PC-3 (cell line): ENCODE results near the gene GABRG3. TPM values are rescaled to one million over a fixed set of nuclear protein-coding genes. Genes with fewer than 3 reads are reported as not detected.
"Not testable (repeated sequence)": the region's sequence is repeated elsewhere in the genome, so short reads cannot be mapped to it uniquely, and the experiment has no call there.

Experiments
- ATAC-seq: fragments of 200-7000 bp; cut with Tn5 transposase; 2 replicates; pipeline ENCODE4 v1.9.1; 2020; ENCODE audit warnings: mild to moderate bottlenecking, moderate library complexity
- BruUV-seq: library from RNA; stranded (reverse); fragments of 400-500 nt; replicated peaks from 2 replicates; lab custom pipeline; 2021; lab: Mats Ljungman, UMichigan
- CTCF ChIA-PET: fragments of 300-600 bp; sonication (Branson Sonifier 250); formaldehyde crosslinking; loops from one replicate; lab custom pipeline; 2022; ENCODE audit warnings: antibody characterized with exemption; lab: Charles Lee
- POLR2A ChIA-PET: fragments of 300-600 bp; sonication (Branson Sonifier 250); formaldehyde crosslinking; loops from one replicate; lab custom pipeline; 2022; ENCODE audit warnings: antibody characterized with exemption; ENCODE audit not compliant: unreplicated experiment; lab: Charles Lee
- DNase-seq: peaks from one replicate; pipeline ENCODE4 v3.0.0-alpha.2; 2015
- H2AFZ ChIP-seq: fragments of 300-600 bp; sonication (generic); 2 replicates; pipeline ENCODE4 v1.6.0; 2016; ENCODE audit warnings: antibody characterized with exemption, low read length
- H3F3A ChIP-seq: fragments of 300-600 bp; sonication (generic); one replicate; pipeline ENCODE4 v1.6.0; 2017; ENCODE audit warnings: antibody characterized with exemption, low read length, control low read depth, mild to moderate bottlenecking; ENCODE audit not compliant: unreplicated experiment
- H3K27ac ChIP-seq: fragments of 300-600 bp; sonication (generic); 2 replicates; pipeline ENCODE4 v1.5.1; 2016; ENCODE audit warnings: mild to moderate bottlenecking, low read length
- H3K27me3 ChIP-seq: fragments of 300-600 bp; sonication (generic); 2 replicates; pipeline ENCODE4 v1.6.1; 2016; ENCODE audit warnings: low read length, mixed read lengths
- H3K36me3 ChIP-seq: fragments of 300-600 bp; sonication (generic); 2 replicates; pipeline ENCODE4 v1.6.1; 2016; ENCODE audit warnings: low read depth, mixed run types, low read length, mixed read lengths
- H3K4me1 ChIP-seq: fragments of 300-600 bp; sonication (generic); 2 replicates; pipeline ENCODE4 v1.5.1; 2016; ENCODE audit warnings: low read length; ENCODE audit not compliant: insufficient read depth
- H3K4me2 ChIP-seq: fragments of 300-600 bp; sonication (generic); 2 replicates; pipeline ENCODE4 v1.6.0; 2016; ENCODE audit warnings: low read length
- H3K4me3 ChIP-seq: fragments of 300-600 bp; sonication (generic); 2 replicates; pipeline ENCODE4 v1.5.1; 2016; ENCODE audit warnings: mild to moderate bottlenecking, low read length, mixed read lengths
- H3K79me2 ChIP-seq: fragments of 300-600 bp; sonication (generic); 2 replicates; pipeline ENCODE4 v1.6.1; 2017; ENCODE audit warnings: low read length, mixed read lengths
- H3K9ac ChIP-seq: fragments of 300-600 bp; sonication (generic); 2 replicates; pipeline ENCODE4 v1.6.0; 2016; ENCODE audit warnings: mild to moderate bottlenecking, low read length
- H3K9me2 ChIP-seq: fragments of 300-600 bp; sonication (generic); replicated peaks from 2 replicates; pipeline ENCODE4 v1.6.1; 2016; ENCODE audit warnings: mixed run types, low read length, mixed read lengths
- H3K9me3 ChIP-seq: fragments of 300-600 bp; sonication (generic); 2 replicates; pipeline ENCODE4 v1.6.1; 2016; ENCODE audit warnings: low read length, mixed read lengths
- H4K20me1 ChIP-seq: fragments of 300-600 bp; sonication (generic); 2 replicates; pipeline ENCODE4 v1.6.1; 2016; ENCODE audit warnings: low read length, mixed read lengths
- EZH2 ChIP-seq: fragments of 300-600 bp; sonication (generic); IDR thresholded peaks from one replicate; pipeline ENCODE4 v1.6.1; 2017; ENCODE audit warnings: antibody characterized with exemption, mild to moderate bottlenecking, low read length; ENCODE audit not compliant: unreplicated experiment
- EZH2phosphoT487 ChIP-seq: fragments of 300-600 bp; sonication (generic); IDR thresholded peaks from 2 replicates; pipeline ENCODE4 v1.6.1; 2018; ENCODE audit warnings: mild to moderate bottlenecking, antibody characterized with exemption, low read length, borderline replicate concordance
- intact Hi-C: fragments of 100-400 bp; cut with micrococcal nuclease; formaldehyde crosslinking; loops from 2 replicates; pipeline ENCODE4 v1.9.0; 2023
- total RNA-seq: library from RNA; depleted of rRNA; stranded (reverse); fragments of >200 nt; gene quantifications from 2 replicates; pipeline ENCODE4 v1.2.3, GENCODE V29; 2014
- TF ChIP-seq, protein P1 (sequence below): fragments of 300-600 bp; sonication (generic); conservative IDR thresholded peaks from 2 replicates; pipeline ENCODE4 v1.5.1; 2017; ENCODE audit warnings: antibody characterized with exemption, low read depth, mild to moderate bottlenecking, low read length

The GABRG3 gene
- total RNA-seq, 1 experiment from 2014 or later, result 0.11 TPM

- DNase-seq, result no peak
- TF ChIP-seq EZH2phosphoT487 (no peak), EZH2 (no peak)
- TF ChIP-seq, protein P1, sequence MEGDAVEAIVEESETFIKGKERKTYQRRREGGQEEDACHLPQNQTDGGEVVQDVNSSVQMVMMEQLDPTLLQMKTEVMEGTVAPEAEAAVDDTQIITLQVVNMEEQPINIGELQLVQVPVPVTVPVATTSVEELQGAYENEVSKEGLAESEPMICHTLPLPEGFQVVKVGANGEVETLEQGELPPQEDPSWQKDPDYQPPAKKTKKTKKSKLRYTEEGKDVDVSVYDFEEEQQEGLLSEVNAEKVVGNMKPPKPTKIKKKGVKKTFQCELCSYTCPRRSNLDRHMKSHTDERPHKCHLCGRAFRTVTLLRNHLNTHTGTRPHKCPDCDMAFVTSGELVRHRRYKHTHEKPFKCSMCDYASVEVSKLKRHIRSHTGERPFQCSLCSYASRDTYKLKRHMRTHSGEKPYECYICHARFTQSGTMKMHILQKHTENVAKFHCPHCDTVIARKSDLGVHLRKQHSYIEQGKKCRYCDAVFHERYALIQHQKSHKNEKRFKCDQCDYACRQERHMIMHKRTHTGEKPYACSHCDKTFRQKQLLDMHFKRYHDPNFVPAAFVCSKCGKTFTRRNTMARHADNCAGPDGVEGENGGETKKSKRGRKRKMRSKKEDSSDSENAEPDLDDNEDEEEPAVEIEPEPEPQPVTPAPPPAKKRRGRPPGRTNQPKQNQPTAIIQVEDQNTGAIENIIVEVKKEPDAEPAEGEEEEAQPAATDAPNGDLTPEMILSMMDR, result peak; percentile 30; the same call in 1 of the 2 replicates
- H3K79me2 ChIP-seq, result no peaks in the 10 kb centered on the region
- no peak for ATAC-seq
- ChIA-PET CTCF (no interaction called here), POLR2A (no interaction called here)
- no peaks in the 10 kb centered on the region for H3K9me2 ChIP-seq
- H3K36me3 ChIP-seq, result no peaks in the 10 kb centered on the region
- H3K9me3 ChIP-seq, result peaks cover 6% of the 10 kb centered on the region; the same call in 1 of the 2 replicates
- H3F3A ChIP-seq, result no peaks in the 10 kb centered on the region
- no TSS peak for BruUV-seq
- H3K27me3 ChIP-seq, result no peaks in the 10 kb centered on the region
- intact Hi-C loops, result no loop called here
- no peak overlapping the region for H3K4me3 ChIP-seq
- H4K20me1 ChIP-seq, result no peaks in the 10 kb centered on the region
- H3K27ac ChIP-seq, result no peak overlapping the region
- no peak overlapping the region for H2AFZ ChIP-seq
- H3K4me1 ChIP-seq, result no peaks in the 10 kb centered on the region
- no peak overlapping the region for H3K4me2 ChIP-seq
- no peak overlapping the region for H3K9ac ChIP-seq
Observed at GRCh38 chr15:26983822-26984221, 12.8 kb downstream of the GABRG3 start.

DNA sequence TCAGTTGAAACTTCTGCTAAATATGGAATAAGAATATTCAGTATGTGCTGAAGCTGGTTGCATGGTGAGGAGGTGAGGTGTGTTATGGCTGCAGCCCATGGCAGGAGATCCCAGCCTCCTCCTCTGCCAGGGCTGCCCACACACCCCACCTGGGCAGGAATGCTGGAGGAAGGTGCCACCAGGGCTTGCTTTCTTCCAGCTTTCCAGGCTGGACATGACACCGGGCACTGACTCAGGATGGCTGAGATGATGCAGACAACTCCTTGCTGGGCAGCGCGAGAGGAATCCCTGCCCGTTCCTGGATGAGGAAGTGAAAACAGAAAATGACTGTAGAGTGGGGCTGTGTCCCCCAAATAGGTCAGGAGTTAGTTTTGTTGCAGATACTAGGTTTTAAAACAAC is 14.1 kb downstream of the GABRG3 start:
- ChIA-PET POLR2A (no interaction called here), CTCF (no interaction called here)
- H3F3A ChIP-seq, result no peaks in the 10 kb centered on the region
- H3K4me3 ChIP-seq, result no peak overlapping the region
- peaks cover 9% of the 10 kb centered on the region; the same call in 1 of the 2 replicates for H3K9me3 ChIP-seq
- no peaks in the 10 kb centered on the region for H3K79me2 ChIP-seq
- no peaks in the 10 kb centered on the region for H3K36me3 ChIP-seq
- H2AFZ ChIP-seq, result no peak overlapping the region
- intact Hi-C loops, result no loop called here
- H3K4me2 ChIP-seq, result no peak overlapping the region
- TF ChIP-seq EZH2 (no peak), EZH2phosphoT487 (no peak)
- TF ChIP-seq, protein P1, result no peak
- H3K27me3 ChIP-seq, result no peaks in the 10 kb centered on the region
- H3K27ac ChIP-seq, result no peak overlapping the region
- no peaks in the 10 kb centered on the region for H3K9me2 ChIP-seq
- no peak overlapping the region for H3K9ac ChIP-seq
- H4K20me1 ChIP-seq, result no peaks in the 10 kb centered on the region
- no peak for DNase-seq
- BruUV-seq, result no TSS peak
- ATAC-seq, result no peak
- H3K4me1 ChIP-seq, result no peaks in the 10 kb centered on the region

GRCh38 chr15:26996250-26996649 is 25.3 kb downstream of the GABRG3 start:
- no peak overlapping the region for H3K4me2 ChIP-seq
- H3K27ac ChIP-seq, result no peak overlapping the region
- H3K4me1 ChIP-seq, result no peaks in the 10 kb centered on the region
- ATAC-seq, result no peak
- no TSS peak for BruUV-seq
- ChIA-PET CTCF (no interaction called here), POLR2A (no interaction called here)
- H3K9me2 ChIP-seq, result no peaks in the 10 kb centered on the region
- H3K27me3 ChIP-seq, result no peaks in the 10 kb centered on the region
- no peak for TF ChIP-seq EZH2
- no peaks in the 10 kb centered on the region for H3F3A ChIP-seq
- DNase-seq, result no peak
- H4K20me1 ChIP-seq, result no peaks in the 10 kb centered on the region
- H3K36me3 ChIP-seq, result no peaks in the 10 kb centered on the region
- no peak overlapping the region for H3K4me3 ChIP-seq
- no peak overlapping the region for H2AFZ ChIP-seq
- intact Hi-C loops, result no loop called here
- no peak overlapping the region for H3K9ac ChIP-seq
- H3K79me2 ChIP-seq, result no peaks in the 10 kb centered on the region
- H3K9me3 ChIP-seq, result peaks cover 18% of the 10 kb centered on the region; the same call in 1 of the 2 replicates

DNA sequence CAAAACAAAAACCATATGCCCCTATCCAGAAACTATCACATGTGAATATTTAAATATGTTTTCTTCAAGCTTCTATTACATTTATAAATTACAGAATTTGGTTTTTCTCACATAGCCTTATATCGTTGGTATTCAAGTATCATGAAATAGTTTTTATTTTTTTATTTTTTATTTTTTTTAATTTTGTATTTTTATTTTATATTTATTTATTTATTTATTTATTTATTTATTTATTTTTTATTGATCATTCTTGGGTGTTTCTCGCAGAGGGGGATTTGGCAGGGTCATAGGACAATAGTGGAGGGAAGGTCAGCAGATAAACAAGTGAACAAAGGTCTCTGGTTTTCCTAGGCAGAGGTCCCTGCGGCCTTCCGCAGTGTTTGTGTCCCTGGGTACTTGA is 32.0 kb downstream of the GABRG3 start:
- H3K4me2 ChIP-seq, H3K4me3 ChIP-seq, H3K27ac ChIP-seq, H3K9ac ChIP-seq, H3K27me3 ChIP-seq, H3K9me3 ChIP-seq, H3F3A ChIP-seq, intact Hi-C loops, H2AFZ ChIP-seq, DNase-seq, H4K20me1 ChIP-seq, H3K79me2 ChIP-seq, H3K36me3 ChIP-seq, H3K4me1 ChIP-seq, BruUV-seq, POLR2A ChIA-PET, CTCF ChIA-PET, H3K9me2 ChIP-seq, ATAC-seq: not testable (repeated sequence)

- CTCF ChIA-PET, result not testable (repeated sequence)
Observed at GRCh38 chr15:27004226-27004625, 33.2 kb downstream of the GABRG3 start.

More at GRCh38 chr15:27004226-27004625, 33.2 kb downstream of the GABRG3 start:
- H3K4me1 ChIP-seq, DNase-seq, intact Hi-C loops, H3K79me2 ChIP-seq, BruUV-seq, H3K9me2 ChIP-seq, H2AFZ ChIP-seq, ATAC-seq, H3K27ac ChIP-seq, H4K20me1 ChIP-seq, H3F3A ChIP-seq, H3K27me3 ChIP-seq, H3K4me2 ChIP-seq, POLR2A ChIA-PET, H3K9ac ChIP-seq, H3K9me3 ChIP-seq, H3K36me3 ChIP-seq, H3K4me3 ChIP-seq: not testable (repeated sequence)
